ENCODE measurements around the gene ZNF205.

GRCh38 chr16:3145660-3146059, 33.3 kb downstream of the ZNF205 start:
- TF ChIP-seq, protein P1, sequence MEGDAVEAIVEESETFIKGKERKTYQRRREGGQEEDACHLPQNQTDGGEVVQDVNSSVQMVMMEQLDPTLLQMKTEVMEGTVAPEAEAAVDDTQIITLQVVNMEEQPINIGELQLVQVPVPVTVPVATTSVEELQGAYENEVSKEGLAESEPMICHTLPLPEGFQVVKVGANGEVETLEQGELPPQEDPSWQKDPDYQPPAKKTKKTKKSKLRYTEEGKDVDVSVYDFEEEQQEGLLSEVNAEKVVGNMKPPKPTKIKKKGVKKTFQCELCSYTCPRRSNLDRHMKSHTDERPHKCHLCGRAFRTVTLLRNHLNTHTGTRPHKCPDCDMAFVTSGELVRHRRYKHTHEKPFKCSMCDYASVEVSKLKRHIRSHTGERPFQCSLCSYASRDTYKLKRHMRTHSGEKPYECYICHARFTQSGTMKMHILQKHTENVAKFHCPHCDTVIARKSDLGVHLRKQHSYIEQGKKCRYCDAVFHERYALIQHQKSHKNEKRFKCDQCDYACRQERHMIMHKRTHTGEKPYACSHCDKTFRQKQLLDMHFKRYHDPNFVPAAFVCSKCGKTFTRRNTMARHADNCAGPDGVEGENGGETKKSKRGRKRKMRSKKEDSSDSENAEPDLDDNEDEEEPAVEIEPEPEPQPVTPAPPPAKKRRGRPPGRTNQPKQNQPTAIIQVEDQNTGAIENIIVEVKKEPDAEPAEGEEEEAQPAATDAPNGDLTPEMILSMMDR (IDR thresholded peaks at IDR 0.05) = no peak
- TF ChIP-seq EZH2 (IDR thresholded peaks at IDR 0.05) = no peak
